Naive thymus-derived CD4-positive, alpha-beta T cell (primary cell): Measurements from ENCODE around the gene NACC1. TPM values are rescaled to one million over a fixed set of nuclear protein-coding genes. Genes with fewer than 3 reads are reported as not detected.
"Not testable (repeated sequence)": the region's sequence is repeated elsewhere in the genome, so short reads cannot be mapped to it uniquely, and the experiment has no call there.

Experiments used
- ATAC-seq: fragments of 150-1000 bp; cut with Tn5 transposase; 2 replicates; pipeline ENCODE4 v1.10.0; 2021; ENCODE audit warnings: mild to moderate bottlenecking, moderate library complexity
- CTCF ChIA-PET: fragments of 350-600 bp; sonication (Branson Sonifier 250); formaldehyde crosslinking; loops from one replicate; lab custom pipeline; 2021; ENCODE audit warnings: antibody characterized with exemption; lab: Charles Lee
- POLR2A ChIA-PET: fragments of 350-600 bp; sonication (Branson Sonifier 250); formaldehyde crosslinking; loops from one replicate; lab custom pipeline; 2021; ENCODE audit warnings: antibody characterized with exemption, inconsistent platforms; lab: Charles Lee
- DNase-seq, 9 donors: peaks; one replicate each; pipeline versions ENCODE4 v3.0.0 to v3.0.0-alpha.2; 2020 to 2022; ENCODE audit warnings: mixed read lengths in 1 of 9
- H3K27ac ChIP-seq: one replicate; pipeline ENCODE4 v1.7.0; 2013; ENCODE audit warnings: mild to moderate bottlenecking, low read depth, low read length, moderate library complexity
- H3K27me3 ChIP-seq, 2 donors: one replicate each; pipeline ENCODE4 v1.7.0; 2013; ENCODE audit warnings: low read length in 2 of 2, mild to moderate bottlenecking in 2 of 2, moderate library complexity in 2 of 2; ENCODE audit not compliant: control insufficient read depth in 2 of 2, insufficient read depth in 2 of 2
- H3K36me3 ChIP-seq, 3 experiments: 1 replicate in 2 of 3; 2 replicates in 1 of 3; pipeline ENCODE4 v1.7.0; 2013; ENCODE audit warnings: low read length in 3 of 3, mild to moderate bottlenecking in 3 of 3, moderate library complexity in 1 of 3; ENCODE audit not compliant: insufficient read depth in 3 of 3, control insufficient read depth in 2 of 3
- H3K4me1 ChIP-seq, 2 donors: one replicate each; pipeline ENCODE4 v1.7.0; 2013; ENCODE audit warnings: low read length in 2 of 2, mild to moderate bottlenecking in 2 of 2, moderate library complexity in 1 of 2; ENCODE audit not compliant: control insufficient read depth in 2 of 2, insufficient read depth in 2 of 2
- H3K4me3 ChIP-seq: 2 replicates; pipeline ENCODE4 v1.7.0; 2013; ENCODE audit warnings: mild to moderate bottlenecking, low read length
- H3K9me3 ChIP-seq, 3 experiments: 1 replicate in 2 of 3; 2 replicates in 1 of 3; pipeline ENCODE4 v1.7.0; 2013; ENCODE audit warnings: low read length in 3 of 3; ENCODE audit not compliant: control insufficient read depth in 2 of 3
- H3K27ac Mint-ChIP-seq, 9 donors: one replicate each; pipeline ENCODE4 v1.8.0; 2020 to 2022; ENCODE audit warnings: mixed read lengths in 9 of 9, mild to moderate bottlenecking in 8 of 9, moderate library complexity in 5 of 9, inconsistent platforms in 2 of 9
- H3K27me3 Mint-ChIP-seq, 5 donors: one replicate each; pipeline ENCODE4 v1.8.0; 2021 to 2022; ENCODE audit warnings: mixed read lengths in 5 of 5, mild to moderate bottlenecking in 1 of 5
- H3K36me3 Mint-ChIP-seq, 5 donors: one replicate each; pipeline ENCODE4 v1.8.0; 2020 to 2022; ENCODE audit warnings: mixed read lengths in 5 of 5, mild to moderate bottlenecking in 3 of 5, inconsistent platforms in 1 of 5
- H3K4me1 Mint-ChIP-seq, 7 donors: one replicate each; pipeline ENCODE4 v1.8.0; 2020 to 2022; ENCODE audit warnings: mixed read lengths in 7 of 7, mild to moderate bottlenecking in 3 of 7, inconsistent platforms in 1 of 7
- H3K4me3 Mint-ChIP-seq, 10 donors: one replicate each; pipeline ENCODE4 v1.8.0; 2020 to 2022; ENCODE audit warnings: mild to moderate bottlenecking in 10 of 10, mixed read lengths in 10 of 10, moderate library complexity in 6 of 10, inconsistent platforms in 2 of 10
- H3K9me3 Mint-ChIP-seq, 11 donors: one replicate each; pipeline ENCODE4 v1.8.0; 2020 to 2022; ENCODE audit warnings: mixed read lengths in 11 of 11, mild to moderate bottlenecking in 4 of 11, inconsistent platforms in 1 of 11, moderate library complexity in 1 of 11
- intact Hi-C, 2 donors: fragments of 100-400 bp; cut with micrococcal nuclease; formaldehyde crosslinking; loops; one replicate each; pipeline ENCODE4 v1.15.1; 2023
- polyA plus RNA-seq, 2 donors: library from polyadenylated mRNA; unstranded; fragments of 300-500 nt; fragmentation: Illumina TruSeq; gene quantifications; one replicate each; pipeline ENCODE4 v1.2.3, GENCODE V29; 2021
- total RNA-seq, 6 experiments: library from RNA in 5 of 6; stranded (reverse) in 5 of 6; gene quantifications; 1 replicate in 5 of 6; 2 replicates in 1 of 6; pipeline ENCODE4 v1.2.3 and lab custom pipeline; 2021 to 2026

The NACC1 gene
- total and polyA plus RNA-seq, 7 experiments from 2014 or later = 1.7 to 72.7 (median 20.7) TPM

DNA sequence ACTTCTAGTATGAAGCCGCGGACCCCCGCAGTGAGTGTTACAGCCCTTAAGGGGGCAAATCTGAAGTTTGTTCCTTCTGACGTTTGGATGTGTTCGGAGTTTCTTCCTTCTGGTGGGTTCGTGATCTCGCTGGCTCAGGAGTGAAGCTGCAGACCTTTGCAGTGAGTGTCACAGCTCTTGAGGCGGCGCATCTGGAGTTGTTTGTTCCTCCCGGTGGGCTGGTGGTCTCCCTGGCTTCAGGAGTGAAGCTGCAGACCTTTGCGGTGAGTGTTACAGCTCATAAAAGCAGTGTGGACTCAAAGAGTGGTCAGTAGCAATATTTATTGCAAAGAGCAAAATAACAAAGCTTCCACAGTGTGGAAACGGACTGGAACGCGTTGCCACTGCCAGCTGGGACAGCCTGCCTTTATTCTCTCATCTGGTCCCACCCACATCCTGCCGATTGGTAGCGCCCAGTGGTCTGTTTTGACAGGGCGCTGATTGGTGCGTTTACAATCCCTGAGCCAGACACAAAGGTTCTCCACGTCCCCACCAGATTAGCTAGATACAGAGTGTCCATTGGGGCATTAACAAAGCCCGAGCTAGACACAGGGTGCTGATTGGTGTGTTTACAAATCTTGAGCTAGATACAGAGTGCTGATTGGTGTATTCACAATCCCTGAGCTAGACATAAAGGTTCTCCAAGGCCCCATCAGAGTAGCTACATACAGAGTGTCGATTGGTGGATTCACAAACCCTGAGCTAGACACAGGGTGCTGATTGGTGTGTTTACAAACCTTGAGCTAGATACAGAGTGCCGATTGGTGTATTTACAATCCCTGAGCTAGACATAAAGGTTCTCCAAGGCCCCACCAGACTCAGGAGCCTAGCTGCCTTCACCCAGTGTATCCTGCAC is 67.9 kb downstream of the NACC1 start:
- POLR2A ChIA-PET = interaction anchor here (1.2 to 19.6 kb wide), 5 partner anchors 10 to 34 kb away, joined by 3 to 263 read pairs (median 5); no protein-coding TSS in a partner anchor
- H3K27ac Mint-ChIP-seq = peak overlapping the region in 6 of 9 donors; percentile 9 to 61 (median 43)
- not testable (repeated sequence) for DNase-seq

GRCh38 chr19:13186688-13187087 is 68.6 kb downstream of the NACC1 start:
- H3K27me3 ChIP-seq, H3K27me3 Mint-ChIP-seq, ATAC-seq, DNase-seq, H3K36me3 ChIP-seq, H3K9me3 ChIP-seq, H3K4me3 Mint-ChIP-seq, H3K4me3 ChIP-seq, H3K36me3 Mint-ChIP-seq, intact Hi-C loops, H3K9me3 Mint-ChIP-seq, H3K27ac ChIP-seq: not testable (repeated sequence)
- POLR2A ChIA-PET = interaction anchor here (0.6 to 19.6 kb wide), 5 partner anchors 13 to 34 kb away, joined by 3 to 263 read pairs (median 5); no protein-coding TSS in a partner anchor
- peak overlapping the region in 2 of 9 donors; percentile 22 to 61 for H3K27ac Mint-ChIP-seq
- CTCF ChIA-PET = interaction anchor here (0.9 kb wide), 1 partner anchor 8 kb away, joined by 5 read pairs; no protein-coding TSS in a partner anchor
- H3K4me1 ChIP-seq = peaks cover 9 to 25% of the 10 kb centered on the region in 2 donors
- H3K4me1 Mint-ChIP-seq = peaks cover 14 to 41% (median 28%) of the 10 kb centered on the region in 7 donors

More for the DNA sequence above, 67.9 kb downstream of the NACC1 start:
- H3K36me3 ChIP-seq, H3K9me3 ChIP-seq, H3K27me3 ChIP-seq, H3K9me3 Mint-ChIP-seq, H3K4me3 ChIP-seq, H3K36me3 Mint-ChIP-seq, H3K27me3 Mint-ChIP-seq, intact Hi-C loops, ATAC-seq, H3K27ac ChIP-seq: not testable (repeated sequence)
- Mint-ChIP-seq H3K4me3 (peak overlapping the region in 2 of 10 donors; percentile 2 to 45), H3K4me1 (peaks cover 14 to 39% (median 28%) of the 10 kb centered on the region in 7 donors)
- H3K4me1 ChIP-seq = peaks cover 12 to 23% of the 10 kb centered on the region in 2 donors
- CTCF ChIA-PET = interaction anchor here (0.9 kb wide), 1 partner anchor 9 kb away, joined by 5 read pairs; no protein-coding TSS in a partner anchor

GRCh38 chr19:13187419-13187818 is 69.4 kb downstream of the NACC1 start:
- ChIA-PET CTCF (interaction anchor here (0.7 kb wide), 1 partner anchor 8 kb away, joined by 3 read pairs; no protein-coding TSS in a partner anchor), POLR2A (interaction anchor here (0.9 to 19.6 kb wide), 5 partner anchors 11 to 35 kb away, joined by 3 to 263 read pairs (median 9); no protein-coding TSS in a partner anchor)
- no peak for DNase-seq
- Histone ChIP-seq H3K36me3 (no peaks in the 10 kb centered on the region), H3K27me3 (no peaks in the 10 kb centered on the region), H3K4me3 (no peak overlapping the region), H3K9me3 (no peaks in the 10 kb centered on the region), H3K4me1 (peaks cover 2 to 19% of the 10 kb centered on the region in 2 donors), H3K27ac (no peak overlapping the region)
- Mint-ChIP-seq H3K4me1 (peaks cover 11 to 34% (median 23%) of the 10 kb centered on the region in 7 donors), H3K27ac (peak overlapping the region; percentile 22 to 92 (median 74)), H3K27me3 (no peaks in the 10 kb centered on the region), H3K4me3 (peak overlapping the region in 9 of 10 donors; percentile 41 to 80 (median 61)), H3K9me3 (peaks cover 0 to 2% (median 0%) of the 10 kb centered on the region in 11 donors), H3K36me3 (no peaks in the 10 kb centered on the region)
- no peak for ATAC-seq
- intact Hi-C loops = no loop called here

DNA sequence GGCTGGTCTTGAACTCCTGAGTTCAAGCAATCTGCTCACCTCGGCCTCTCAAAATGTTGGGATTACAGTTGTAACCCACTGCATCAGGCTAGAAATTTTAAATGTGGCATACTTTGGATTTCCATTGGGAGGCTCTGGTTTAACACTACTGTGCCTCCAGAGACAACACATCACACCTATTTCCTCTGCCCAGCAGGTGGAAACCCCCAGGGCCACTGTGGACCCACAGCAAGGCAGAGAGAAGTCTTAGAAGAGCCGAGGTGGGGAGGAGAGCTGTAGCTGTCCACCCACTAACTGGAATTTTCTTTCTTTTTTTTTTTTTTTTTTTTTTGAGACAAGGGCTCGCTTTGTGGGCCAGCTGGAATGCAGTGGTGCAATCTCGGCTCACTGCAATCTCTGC is 71.5 kb downstream of the NACC1 start:
- H3K4me1 Mint-ChIP-seq = peaks cover 19 to 42% (median 32%) of the 10 kb centered on the region in 7 donors
- ChIA-PET POLR2A (interaction anchor here (0.6 to 19.6 kb wide), 7 partner anchors 9 to 37 kb away, joined by 3 to 263 read pairs (median 5); no protein-coding TSS in a partner anchor), CTCF (interaction anchor here (1.1 kb wide), 1 partner anchor 18 kb away, joined by 3 read pairs; no protein-coding TSS in a partner anchor)
- Histone ChIP-seq H3K9me3 (no peaks in the 10 kb centered on the region), H3K4me3 (no peak overlapping the region), H3K4me1 (peaks cover 0 to 32% of the 10 kb centered on the region in 2 donors), H3K36me3 (no peaks in the 10 kb centered on the region), H3K27ac (no peak overlapping the region), H3K27me3 (no peaks in the 10 kb centered on the region)
- intact Hi-C loops = no loop called here
- no peak for DNase-seq
- H3K9me3 Mint-ChIP-seq = peaks cover 0 to 2% (median 0%) of the 10 kb centered on the region in 11 donors
- H3K36me3 Mint-ChIP-seq = no peaks in the 10 kb centered on the region
- peak overlapping the region in 2 of 9 donors; percentile 29 to 86 for H3K27ac Mint-ChIP-seq
- H3K4me3 Mint-ChIP-seq = peak overlapping the region in 1 of 10 donors; percentile 34
- no peaks in the 10 kb centered on the region for H3K27me3 Mint-ChIP-seq
- ATAC-seq = no peak

Other genes starting within 250 kb of the NACC1 start
- gene DNASE2, start 236.8 kb upstream of the NACC1 start, total RNA-seq = 10 to 100 TPM; 14.2 to 29.9 (median 28.1) TPM
- gene DNASE2, start 236.8 kb upstream of the NACC1 start, polyA plus RNA-seq = 10 to 100 TPM; 43.6 to 52.9 TPM
- gene KLF1, start 231.1 kb upstream of the NACC1 start, total RNA-seq = under 1 TPM in 2 of 5 experiments, not detected in 3; 0.32 to 0.41 TPM
- gene KLF1, start 231.1 kb upstream of the NACC1 start, polyA plus RNA-seq = not detected
- 10 to 100 TPM; 40.1 to 74.2 (median 54.5) TPM for gene GCDH, start 227.1 kb upstream of the NACC1 start, total RNA-seq
- 10 to 100 TPM; 22.0 to 23.2 TPM for gene GCDH, start 227.1 kb upstream of the NACC1 start, polyA plus RNA-seq
- gene SYCE2, start 199.0 kb upstream of the NACC1 start, total RNA-seq = 1 to 10 TPM in 3 of 5 experiments, under 1 TPM in 1, not detected in 1; 0.78 to 3.3 (median 2.3) TPM
- 1 to 10 TPM in 1 of 2 donors, not detected in 1; 1.4 TPM for gene SYCE2, start 199.0 kb upstream of the NACC1 start, polyA plus RNA-seq
- gene FARSA, start 184.6 kb upstream of the NACC1 start, total RNA-seq = 100 to 1,000 TPM in 1 of 5 experiments, 10 to 100 TPM in 4; 25.9 to 109 (median 52.6) TPM
- gene FARSA, start 184.6 kb upstream of the NACC1 start, polyA plus RNA-seq = 10 to 100 TPM; 58.0 to 88.3 TPM
- 1,000 to 10,000 TPM in 1 of 5 experiments, 100 to 1,000 TPM in 4; 449 to 1,130 (median 502) TPM for gene CALR, start 179.7 kb upstream of the NACC1 start, total RNA-seq
- 100 to 1,000 TPM; 142 to 155 TPM for gene CALR, start 179.7 kb upstream of the NACC1 start, polyA plus RNA-seq
- gene RAD23A, start 172.4 kb upstream of the NACC1 start, total RNA-seq = 100 to 1,000 TPM in 2 of 5 experiments, 10 to 100 TPM in 3; 75.0 to 111 (median 96.4) TPM
- 10 to 100 TPM; 85.5 to 87.2 TPM for gene RAD23A, start 172.4 kb upstream of the NACC1 start, polyA plus RNA-seq
- 10 to 100 TPM in 4 of 5 experiments, 1 to 10 TPM in 1; 8.5 to 17.0 (median 13.8) TPM for gene GADD45GIP1, start 161.0 kb upstream of the NACC1 start, total RNA-seq
- 10 to 100 TPM; 58.1 to 60.3 TPM for gene GADD45GIP1, start 161.0 kb upstream of the NACC1 start, polyA plus RNA-seq
- not detected for gene DAND5, start 148.7 kb upstream of the NACC1 start, total RNA-seq
- not detected for gene DAND5, start 148.7 kb upstream of the NACC1 start, polyA plus RNA-seq
- 1 to 10 TPM; 2.4 to 7.7 (median 6.3) TPM for gene NFIX, start 122.8 kb upstream of the NACC1 start, total RNA-seq
- gene NFIX, start 122.8 kb upstream of the NACC1 start, polyA plus RNA-seq = under 1 TPM; 0.41 to 0.77 TPM
- 10 to 100 TPM in 1 of 5 experiments, 1 to 10 TPM in 4; 4.6 to 22.6 (median 7.8) TPM for gene LYL1, start 15.4 kb upstream of the NACC1 start, total RNA-seq
- 1 to 10 TPM; 2.4 to 2.9 TPM for gene LYL1, start 15.4 kb upstream of the NACC1 start, polyA plus RNA-seq
- 10 to 100 TPM; 64.2 to 96.4 (median 87.8) TPM for gene TRMT1, start 1.5 kb upstream of the NACC1 start, total RNA-seq
- 10 to 100 TPM; 22.6 to 36.3 TPM for gene TRMT1, start 1.5 kb upstream of the NACC1 start, polyA plus RNA-seq
- 10 to 100 TPM; 42.6 to 76.2 (median 68.5) TPM for gene STX10, start 32.1 kb downstream of the NACC1 start, total RNA-seq
- gene STX10, start 32.1 kb downstream of the NACC1 start, polyA plus RNA-seq = 10 to 100 TPM; 45.9 to 63.7 TPM
- 100 to 1,000 TPM; 135 to 558 (median 246) TPM for gene IER2, start 32.1 kb downstream of the NACC1 start, total RNA-seq
- 100 to 1,000 TPM; 121 to 139 TPM for gene IER2, start 32.1 kb downstream of the NACC1 start, polyA plus RNA-seq